Activated naive CD4-positive, alpha-beta T cell treated with anti-CD3 and anti-CD28 coated beads for 36 hours (primary cell): ENCODE results near the gene KNSTRN. TPM values are rescaled to one million over a fixed set of nuclear protein-coding genes. Genes with fewer than 3 reads are reported as not detected.

Experiments used
- CTCF ChIA-PET: fragments of 350-600 bp; sonication (Branson Sonifier 250); formaldehyde crosslinking; loops from one replicate; lab custom pipeline; 2021; ENCODE audit warnings: antibody characterized with exemption; lab: Charles Lee
- DNase-seq: peaks from one replicate; pipeline ENCODE4 v3.0.0-alpha.2; 2020
- H3K27ac Mint-ChIP-seq: one replicate; pipeline ENCODE4 v1.8.0; 2021; ENCODE audit warnings: mild to moderate bottlenecking, mixed read lengths
- H3K27me3 Mint-ChIP-seq: one replicate; pipeline ENCODE4 v1.8.0; 2021; ENCODE audit warnings: low read depth, mixed read lengths
- H3K36me3 Mint-ChIP-seq: one replicate; pipeline ENCODE4 v1.8.0; 2021; ENCODE audit warnings: low read depth, mixed read lengths
- H3K4me1 Mint-ChIP-seq: one replicate; pipeline ENCODE4 v1.8.0; 2021; ENCODE audit warnings: low read depth, mixed read lengths
- H3K4me3 Mint-ChIP-seq: one replicate; pipeline ENCODE4 v1.8.0; 2021; ENCODE audit warnings: mild to moderate bottlenecking, moderate library complexity, mixed read lengths
- H3K9me3 Mint-ChIP-seq: one replicate; pipeline ENCODE4 v1.8.0; 2021; ENCODE audit warnings: mixed read lengths
- intact Hi-C: fragments of 100-400 bp; cut with micrococcal nuclease; formaldehyde crosslinking; loops from one replicate; pipeline ENCODE4 v1.15.1; 2023
- total RNA-seq, 2 experiments: library from RNA; stranded (reverse); gene quantifications; one replicate each; pipeline ENCODE4 v1.2.3, GENCODE V29; 2021

KNSTRN gene
- total RNA-seq, 2 experiments from 2014 or later: 60.7 to 62.1 TPM

DNA sequence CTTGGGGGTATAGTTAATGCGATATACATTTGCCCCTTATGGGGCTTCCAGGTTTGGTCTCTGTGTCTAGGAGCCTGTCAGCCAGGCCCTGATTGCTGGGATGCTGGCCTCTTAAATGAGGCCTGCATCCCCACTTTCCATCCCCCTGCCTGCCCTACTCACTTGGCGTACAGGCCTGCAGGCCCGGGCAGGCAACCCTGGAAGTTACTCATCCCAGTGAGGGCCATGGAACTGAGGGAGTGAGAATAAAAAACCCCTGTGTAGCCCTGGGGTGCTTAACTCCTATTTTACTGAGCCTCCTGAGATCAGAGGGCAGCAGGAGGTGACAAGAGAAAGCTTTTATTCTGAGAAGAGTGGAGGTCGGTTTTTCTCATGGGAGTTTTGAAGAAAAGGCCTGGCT lies 22.5 kb upstream of the KNSTRN start:
- no peak for DNase-seq
- Mint-ChIP-seq H3K4me1 (peaks cover 2% of the 10 kb centered on the region), H3K9me3 (no peaks in the 10 kb centered on the region), H3K4me3 (no peak overlapping the region), H3K27ac (no peak overlapping the region), H3K27me3 (peaks cover 5% of the 10 kb centered on the region), H3K36me3 (no peaks in the 10 kb centered on the region)
- intact Hi-C loops: no loop called here
- CTCF ChIA-PET: interaction anchor here (0.7 kb wide), 1 partner anchor 10 kb away, joined by 3 read pairs; no protein-coding TSS in a partner anchor

- H3K27ac Mint-ChIP-seq: no peak overlapping the region
- no peaks in the 10 kb centered on the region for H3K9me3 Mint-ChIP-seq
- peaks cover 2% of the 10 kb centered on the region for H3K4me1 Mint-ChIP-seq
- no peaks in the 10 kb centered on the region for H3K36me3 Mint-ChIP-seq
- no peak for DNase-seq
- CTCF ChIA-PET: interaction anchor here (1.5 kb wide), 1 partner anchor 17 kb away, joined by 4 read pairs; no protein-coding TSS in a partner anchor
- no peak overlapping the region for H3K4me3 Mint-ChIP-seq
- peaks cover 3% of the 10 kb centered on the region for H3K27me3 Mint-ChIP-seq
- intact Hi-C loops: no loop called here
Observed at GRCh38 chr15:40361640-40362039, 20.9 kb upstream of the KNSTRN start.

DNA sequence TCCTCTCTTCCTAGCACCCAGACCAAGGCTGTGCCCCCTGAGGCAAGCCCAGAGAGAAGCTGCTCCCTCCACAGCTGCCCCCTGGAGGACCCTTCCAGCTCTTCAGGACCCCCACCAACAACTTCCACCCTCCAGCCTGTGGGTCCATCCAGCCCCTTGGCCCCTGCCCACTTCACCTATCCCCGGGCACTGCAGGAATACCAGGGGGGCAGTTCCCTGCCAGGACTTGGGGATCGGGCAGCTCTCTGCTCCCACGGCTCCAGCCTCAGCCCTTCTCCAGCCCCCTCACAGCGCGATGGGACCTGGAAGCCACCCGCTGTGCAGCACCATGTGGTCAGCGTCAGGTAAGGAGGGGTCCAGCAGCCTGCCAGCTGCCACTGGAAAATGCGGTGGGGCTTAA lies 18.9 kb upstream of the KNSTRN start:
- no peaks in the 10 kb centered on the region for H3K27me3 Mint-ChIP-seq
- no peaks in the 10 kb centered on the region for H3K36me3 Mint-ChIP-seq
- no peak overlapping the region for H3K4me3 Mint-ChIP-seq
- no peak overlapping the region for H3K27ac Mint-ChIP-seq
- no peak for DNase-seq
- intact Hi-C loops: no loop called here
- peaks cover 13% of the 10 kb centered on the region for H3K4me1 Mint-ChIP-seq
- CTCF ChIA-PET: interaction anchor here (5.8 kb wide), 1 partner anchor 20 kb away, joined by 29 read pairs; no protein-coding TSS in a partner anchor
- H3K9me3 Mint-ChIP-seq: no peaks in the 10 kb centered on the region

DNA sequence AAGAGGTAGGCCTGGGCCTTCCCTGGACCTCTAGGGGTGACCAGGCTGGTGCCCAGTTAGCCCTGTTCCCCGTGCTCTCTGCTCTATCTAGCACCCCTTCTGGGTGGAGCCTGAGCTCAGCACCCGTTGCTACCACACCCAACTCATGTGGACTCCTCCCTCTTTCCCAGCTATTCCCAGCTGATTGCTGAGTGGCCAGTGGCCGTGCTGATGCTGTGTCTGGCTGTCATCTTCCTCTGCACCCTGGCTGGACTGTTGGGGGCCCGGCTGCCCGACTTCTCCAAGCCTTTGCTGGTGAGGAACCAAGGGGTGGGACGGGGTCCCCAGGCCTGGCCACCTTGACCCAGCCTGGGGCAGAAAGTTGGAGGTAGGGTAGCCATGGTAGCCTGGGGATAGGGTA lies 18.3 kb upstream of the KNSTRN start:
- intact Hi-C loops: no loop called here
- Mint-ChIP-seq H3K36me3 (no peaks in the 10 kb centered on the region), H3K9me3 (no peaks in the 10 kb centered on the region), H3K4me1 (peaks cover 11% of the 10 kb centered on the region), H3K4me3 (no peak overlapping the region), H3K27ac (no peak overlapping the region), H3K27me3 (no peaks in the 10 kb centered on the region)
- no peak for DNase-seq
- CTCF ChIA-PET: interaction anchor here (5.6 to 5.8 kb wide), 2 partner anchors 21 to 59 kb away, joined by 29 to 50 read pairs; no protein-coding TSS in a partner anchor

DNA sequence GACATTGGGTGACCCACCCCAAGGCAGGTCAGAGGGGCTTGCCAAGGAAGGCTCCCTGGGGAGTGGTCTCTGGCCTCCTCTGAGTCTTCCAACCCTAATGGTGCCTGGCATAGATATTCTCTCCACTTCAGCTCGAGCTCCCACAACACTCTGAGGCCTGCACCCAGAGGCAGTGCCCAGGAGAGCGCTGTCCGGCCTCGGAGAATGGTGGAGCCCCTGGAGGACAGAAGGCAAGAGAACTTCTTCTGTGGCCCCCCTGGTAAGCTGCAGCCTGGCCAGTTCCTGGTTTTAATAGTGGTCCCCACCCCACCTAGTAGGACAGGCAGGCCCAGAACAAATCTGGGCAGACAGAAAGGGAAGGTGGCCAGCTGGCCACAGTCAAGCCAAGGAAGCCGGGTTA lies 17.5 kb upstream of the KNSTRN start:
- no peaks in the 10 kb centered on the region for H3K36me3 Mint-ChIP-seq
- H3K4me3 Mint-ChIP-seq: no peak overlapping the region
- intact Hi-C loops: no loop called here
- no peak for DNase-seq
- H3K9me3 Mint-ChIP-seq: no peaks in the 10 kb centered on the region
- H3K4me1 Mint-ChIP-seq: peaks cover 11% of the 10 kb centered on the region
- H3K27ac Mint-ChIP-seq: no peak overlapping the region
- CTCF ChIA-PET: interaction anchor here (0.7 to 5.8 kb wide), 6 partner anchors 22 to 90 kb away, joined by 3 to 50 read pairs (median 5); no protein-coding TSS in a partner anchor
- no peaks in the 10 kb centered on the region for H3K27me3 Mint-ChIP-seq

DNA sequence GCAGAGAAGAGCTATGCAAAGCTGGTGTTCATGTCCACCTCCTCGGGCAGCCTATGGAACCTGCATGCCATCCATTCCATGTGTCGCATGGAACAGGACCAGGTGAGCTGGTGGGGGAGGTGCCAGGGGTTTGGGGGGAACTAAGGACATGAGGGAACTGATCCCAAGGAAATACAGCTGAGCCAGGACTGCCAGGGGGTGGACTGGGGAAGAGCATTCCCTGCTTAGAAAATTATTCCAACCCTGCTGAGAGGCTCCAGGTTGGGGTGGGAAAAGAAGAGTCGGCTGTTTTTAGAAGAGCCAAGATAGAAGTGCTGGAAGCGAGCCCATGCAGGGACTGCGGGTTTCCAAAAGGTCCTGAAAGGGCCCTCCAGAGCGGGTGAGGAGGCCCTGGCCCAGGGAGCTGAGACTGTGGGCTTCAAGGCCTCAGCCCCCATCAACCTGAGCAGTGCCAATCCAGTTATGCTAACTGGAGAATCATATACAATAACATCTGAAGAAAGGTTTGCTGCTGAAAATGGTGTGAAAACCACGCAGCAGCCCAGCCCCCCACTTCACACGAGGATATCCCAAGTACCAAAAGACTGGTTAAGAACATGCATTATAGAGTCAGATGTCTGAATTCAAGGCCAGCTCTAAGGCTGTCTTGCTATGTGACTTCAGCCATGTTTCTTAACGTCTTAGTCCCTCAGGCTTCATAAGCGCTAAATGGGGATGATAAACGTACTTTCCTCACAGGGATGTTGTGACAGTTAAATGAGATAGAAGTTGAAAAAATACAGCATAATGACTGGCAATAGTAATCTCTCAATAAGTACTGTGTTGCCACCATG lies 16.7 kb upstream of the KNSTRN start:
- CTCF ChIA-PET: interaction anchor here (0.7 to 5.8 kb wide), 11 partner anchors 9 to 104 kb away, joined by 3 to 50 read pairs (median 3); no protein-coding TSS in a partner anchor
- intact Hi-C loops: no loop called here
- H3K9me3 Mint-ChIP-seq: no peaks in the 10 kb centered on the region
- DNase-seq: no peak
- H3K4me1 Mint-ChIP-seq: peaks cover 11% of the 10 kb centered on the region
- no peaks in the 10 kb centered on the region for H3K36me3 Mint-ChIP-seq
- no peak overlapping the region for H3K27ac Mint-ChIP-seq
- H3K27me3 Mint-ChIP-seq: no peaks in the 10 kb centered on the region
- no peak overlapping the region for H3K4me3 Mint-ChIP-seq

- H3K9me3 Mint-ChIP-seq: no peaks in the 10 kb centered on the region
- peaks cover 11% of the 10 kb centered on the region for H3K4me1 Mint-ChIP-seq
- DNase-seq: no peak
- no peak overlapping the region for H3K27ac Mint-ChIP-seq
- CTCF ChIA-PET: interaction anchor here (0.7 to 5.8 kb wide), 14 partner anchors 8 to 103 kb away, joined by 3 to 50 read pairs (median 4); partner anchors contain the start of genes IVD, KNSTRN and PLCB2
- no peaks in the 10 kb centered on the region for H3K36me3 Mint-ChIP-seq
- peak overlapping the region; percentile 75 for H3K4me3 Mint-ChIP-seq
- intact Hi-C loops: no loop called here
- H3K27me3 Mint-ChIP-seq: no peaks in the 10 kb centered on the region
Observed at GRCh38 chr15:40366457-40367370, 15.8 kb upstream of the KNSTRN start.

GRCh38 chr15:40367371-40367685 lies 15.2 kb upstream of the KNSTRN start:
- H3K4me3 Mint-ChIP-seq: peak overlapping the region; percentile 75
- H3K36me3 Mint-ChIP-seq: no peaks in the 10 kb centered on the region
- H3K9me3 Mint-ChIP-seq: no peaks in the 10 kb centered on the region
- H3K4me1 Mint-ChIP-seq: peaks cover 11% of the 10 kb centered on the region
- H3K27me3 Mint-ChIP-seq: no peaks in the 10 kb centered on the region
- intact Hi-C loops: no loop called here
- CTCF ChIA-PET: interaction anchor here (0.7 to 5.8 kb wide), 15 partner anchors 10 to 103 kb away, joined by 3 to 50 read pairs (median 4); partner anchors contain the start of genes DISP2, IVD, KNSTRN and PLCB2
- H3K27ac Mint-ChIP-seq: no peak overlapping the region
- DNase-seq: no peak

- CTCF ChIA-PET: interaction anchor here (0.5 to 5.8 kb wide), 30 partner anchors 9 to 222 kb away, joined by 3 to 50 read pairs (median 4); partner anchors contain the start of genes DISP2, IVD, KNSTRN and PLCB2
- Mint-ChIP-seq H3K27me3 (no peaks in the 10 kb centered on the region), H3K4me1 (peaks cover 11% of the 10 kb centered on the region), H3K36me3 (no peaks in the 10 kb centered on the region), H3K27ac (no peak overlapping the region), H3K9me3 (no peaks in the 10 kb centered on the region), H3K4me3 (peak overlapping the region; percentile 75)
- DNase-seq: peak; percentile 91
- intact Hi-C loops: loop anchor here (1.0 to 2.0 kb wide), 7 partner anchors 10 to 139 kb away; partner anchors contain the start of genes DISP2, IVD and KNSTRN
Observed at GRCh38 chr15:40367686-40368611, 14.6 kb upstream of the KNSTRN start.

DNA sequence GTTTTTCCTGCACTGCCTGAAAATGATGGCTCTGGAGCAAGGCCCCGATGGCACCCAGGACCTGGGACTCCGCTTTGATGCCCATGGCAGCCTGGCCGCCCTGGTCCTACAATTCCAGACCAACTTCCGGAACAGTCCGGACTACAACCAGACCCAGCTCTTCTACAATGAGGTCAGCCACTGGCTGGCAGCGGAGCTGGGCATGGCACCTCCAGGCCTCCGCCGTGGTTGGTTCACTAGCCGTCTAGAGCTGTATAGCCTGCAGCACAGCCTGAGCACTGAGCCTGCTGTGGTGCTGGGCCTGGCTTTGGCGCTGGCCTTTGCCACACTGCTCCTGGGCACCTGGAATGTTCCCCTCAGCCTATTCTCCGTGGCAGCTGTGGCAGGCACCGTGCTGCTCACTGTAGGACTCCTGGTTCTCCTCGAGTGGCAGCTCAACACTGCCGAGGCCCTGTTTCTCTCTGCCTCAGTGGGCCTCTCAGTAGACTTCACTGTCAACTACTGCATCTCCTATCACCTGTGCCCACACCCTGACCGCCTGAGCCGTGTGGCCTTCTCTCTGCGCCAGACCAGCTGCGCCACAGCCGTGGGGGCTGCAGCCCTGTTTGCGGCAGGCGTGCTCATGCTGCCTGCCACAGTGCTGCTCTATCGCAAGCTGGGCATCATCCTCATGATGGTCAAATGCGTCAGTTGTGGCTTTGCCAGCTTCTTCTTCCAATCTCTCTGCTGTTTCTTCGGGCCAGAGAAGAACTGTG lies 13.6 kb upstream of the KNSTRN start:
- H3K36me3 Mint-ChIP-seq: no peaks in the 10 kb centered on the region
- CTCF ChIA-PET: interaction anchor here (0.5 to 5.8 kb wide), 28 partner anchors 8 to 221 kb away, joined by 3 to 50 read pairs (median 4); partner anchors contain the start of genes BAHD1, DISP2, IVD and KNSTRN

More for the DNA sequence above, 13.6 kb upstream of the KNSTRN start:
- H3K27ac Mint-ChIP-seq: no peak overlapping the region
- peaks cover 11% of the 10 kb centered on the region for H3K4me1 Mint-ChIP-seq
- H3K4me3 Mint-ChIP-seq: peak overlapping the region; percentile 17
- H3K27me3 Mint-ChIP-seq: no peaks in the 10 kb centered on the region
- no peaks in the 10 kb centered on the region for H3K9me3 Mint-ChIP-seq
- DNase-seq: no peak
- intact Hi-C loops: loop anchor here (1.0 to 2.0 kb wide), 7 partner anchors 11 to 138 kb away; partner anchors contain the start of genes DISP2, IVD and KNSTRN
